Glutamatergic neuron (in vitro differentiated cells): ENCODE results near the gene HACL1. TPM values are rescaled to one million over a fixed set of nuclear protein-coding genes. Genes with fewer than 3 reads are reported as not detected.

Experiments
- DNase-seq: peaks from one replicate; pipeline ENCODE4 v3.0.0; 2022
- H3K27ac Mint-ChIP-seq: one replicate; pipeline ENCODE4 v1.8.0; 2020; ENCODE audit warnings: mild to moderate bottlenecking, mixed read lengths, inconsistent platforms; ENCODE audit not compliant: unreplicated experiment
- H3K27me3 Mint-ChIP-seq: one replicate; pipeline ENCODE4 v1.8.0; 2020; ENCODE audit warnings: mild to moderate bottlenecking, moderate library complexity, mixed read lengths, inconsistent platforms; ENCODE audit not compliant: unreplicated experiment
- H3K36me3 Mint-ChIP-seq: one replicate; pipeline ENCODE4 v1.8.0; 2020; ENCODE audit warnings: mild to moderate bottlenecking, mixed read lengths, inconsistent platforms; ENCODE audit not compliant: unreplicated experiment
- H3K4me1 Mint-ChIP-seq: one replicate; pipeline ENCODE4 v1.8.0; 2020; ENCODE audit warnings: mild to moderate bottlenecking, low read depth, mixed read lengths, inconsistent platforms; ENCODE audit not compliant: unreplicated experiment
- H3K4me3 Mint-ChIP-seq: one replicate; pipeline ENCODE4 v1.8.0; 2020; ENCODE audit warnings: mild to moderate bottlenecking, mixed read lengths, inconsistent platforms; ENCODE audit not compliant: unreplicated experiment
- H3K9me3 Mint-ChIP-seq: one replicate; pipeline ENCODE4 v1.8.0; 2020; ENCODE audit warnings: mild to moderate bottlenecking, moderate library complexity, mixed read lengths, inconsistent platforms; ENCODE audit not compliant: unreplicated experiment
- total RNA-seq: library from RNA; stranded (reverse); fragmentation: NEBNext Ultra II Directional; extraction: Animal tissue kit (Norgen Biotek cat#: 25700); gene quantifications from one replicate; pipeline ENCODE4 v1.2.1, GENCODE V29; 2021; ENCODE audit not compliant: unreplicated experiment
- TF ChIP-seq, protein P1 (sequence below): fragments of 200-600 bp; sonication (generic); IDR thresholded peaks from one replicate; pipeline ENCODE4 v1.5.0; 2021; ENCODE audit not compliant: partially characterized antibody, unreplicated experiment

Gene HACL1
- total RNA-seq, 1 donor from 2014 or later, result 19.0 TPM

DNA sequence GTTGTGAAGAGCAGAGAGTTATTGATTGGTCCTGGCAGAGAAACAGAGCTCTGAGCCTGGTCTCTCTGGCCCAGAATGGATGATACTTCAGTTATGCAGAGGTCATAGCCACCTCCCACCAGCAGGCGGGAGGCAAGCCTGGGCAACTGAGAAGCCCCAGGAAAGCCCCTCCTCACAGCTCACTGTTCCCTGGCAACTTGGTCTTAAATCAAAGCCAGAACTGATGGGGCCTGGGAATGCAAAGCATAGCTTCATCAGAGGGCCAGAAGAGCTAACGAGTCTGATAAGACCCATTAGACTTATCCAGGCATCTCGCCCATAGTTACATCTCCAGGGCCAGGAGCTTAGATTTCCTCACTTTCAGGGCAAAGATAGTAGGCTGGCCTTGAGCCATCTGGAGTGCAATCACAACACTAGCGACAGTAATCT is 74.3 kb downstream of the HACL1 start:
- Mint-ChIP-seq H3K4me3 (no peak overlapping the region), H3K9me3 (no peaks in the 10 kb centered on the region), H3K27ac (no peak overlapping the region), H3K27me3 (peaks cover 2% of the 10 kb centered on the region), H3K36me3 (no peaks in the 10 kb centered on the region), H3K4me1 (no peaks in the 10 kb centered on the region)
- peak; percentile 55 for DNase-seq
- TF ChIP-seq, protein P1, sequence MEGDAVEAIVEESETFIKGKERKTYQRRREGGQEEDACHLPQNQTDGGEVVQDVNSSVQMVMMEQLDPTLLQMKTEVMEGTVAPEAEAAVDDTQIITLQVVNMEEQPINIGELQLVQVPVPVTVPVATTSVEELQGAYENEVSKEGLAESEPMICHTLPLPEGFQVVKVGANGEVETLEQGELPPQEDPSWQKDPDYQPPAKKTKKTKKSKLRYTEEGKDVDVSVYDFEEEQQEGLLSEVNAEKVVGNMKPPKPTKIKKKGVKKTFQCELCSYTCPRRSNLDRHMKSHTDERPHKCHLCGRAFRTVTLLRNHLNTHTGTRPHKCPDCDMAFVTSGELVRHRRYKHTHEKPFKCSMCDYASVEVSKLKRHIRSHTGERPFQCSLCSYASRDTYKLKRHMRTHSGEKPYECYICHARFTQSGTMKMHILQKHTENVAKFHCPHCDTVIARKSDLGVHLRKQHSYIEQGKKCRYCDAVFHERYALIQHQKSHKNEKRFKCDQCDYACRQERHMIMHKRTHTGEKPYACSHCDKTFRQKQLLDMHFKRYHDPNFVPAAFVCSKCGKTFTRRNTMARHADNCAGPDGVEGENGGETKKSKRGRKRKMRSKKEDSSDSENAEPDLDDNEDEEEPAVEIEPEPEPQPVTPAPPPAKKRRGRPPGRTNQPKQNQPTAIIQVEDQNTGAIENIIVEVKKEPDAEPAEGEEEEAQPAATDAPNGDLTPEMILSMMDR, result peak; percentile 66

DNA sequence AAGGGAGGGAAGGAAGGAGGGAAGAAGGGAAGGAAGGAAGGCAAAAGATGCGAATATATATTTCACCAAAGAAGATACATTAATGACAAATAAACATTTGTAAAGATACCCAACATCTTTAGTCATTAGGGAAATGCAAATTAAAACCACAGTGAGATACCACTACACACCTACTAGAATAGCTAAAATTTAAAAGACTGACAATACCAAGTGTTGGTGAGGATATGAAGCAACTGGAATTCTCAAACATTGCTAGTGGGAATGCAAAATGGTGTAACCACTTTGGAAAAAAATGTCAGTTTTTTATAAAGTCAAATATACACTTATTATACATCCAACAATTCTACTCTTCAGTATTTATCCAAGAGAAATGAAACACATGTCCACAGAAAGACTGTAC is 75.6 kb downstream of the HACL1 start:
- DNase-seq, result no peak
- Mint-ChIP-seq H3K36me3 (no peaks in the 10 kb centered on the region), H3K27me3 (peaks cover 2% of the 10 kb centered on the region), H3K4me1 (peaks cover 5% of the 10 kb centered on the region), H3K27ac (no peak overlapping the region), H3K9me3 (no peaks in the 10 kb centered on the region), H3K4me3 (no peak overlapping the region)
- TF ChIP-seq, protein P1, result no peak

DNA sequence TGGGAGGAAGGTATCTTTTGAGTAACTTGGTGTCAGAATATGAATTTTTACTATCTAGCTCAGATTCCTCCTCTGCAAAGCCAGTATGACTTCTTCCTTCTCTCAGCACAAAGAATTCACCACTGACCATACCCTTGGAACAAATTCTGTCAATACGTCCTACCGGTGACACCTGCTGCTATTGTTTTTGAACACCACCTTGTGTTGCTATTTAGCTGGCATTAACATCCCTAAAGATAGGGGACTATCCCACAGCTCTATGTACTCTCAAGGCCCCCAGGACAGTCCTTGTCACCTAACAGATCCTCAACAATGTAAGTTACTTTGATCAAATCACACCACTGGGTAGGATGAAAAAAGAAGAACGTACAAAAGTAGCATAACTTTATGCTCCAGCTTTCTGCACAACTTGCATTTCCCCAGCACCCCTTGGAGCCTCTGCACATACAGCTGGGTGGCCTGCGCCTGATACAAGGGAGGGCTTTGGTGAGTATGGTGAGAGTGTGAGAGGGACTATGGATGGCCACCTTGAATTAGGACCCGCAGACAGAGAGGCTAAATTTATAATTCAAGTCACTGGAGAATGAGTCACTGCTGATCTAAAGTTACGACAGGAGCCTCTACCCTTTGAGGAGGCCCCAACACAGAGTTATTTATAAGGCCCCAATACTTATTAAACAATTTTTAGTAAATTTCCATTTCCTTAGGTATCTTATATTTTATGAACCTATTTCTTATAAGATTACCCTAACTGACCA is 77.5 kb downstream of the HACL1 start:
- DNase-seq, result no peak
- Mint-ChIP-seq H3K4me1 (peaks cover 5% of the 10 kb centered on the region), H3K4me3 (no peak overlapping the region), H3K36me3 (no peaks in the 10 kb centered on the region), H3K27ac (no peak overlapping the region), H3K9me3 (no peaks in the 10 kb centered on the region), H3K27me3 (peaks cover 2% of the 10 kb centered on the region)
- TF ChIP-seq, protein P1, result no peak

- Mint-ChIP-seq H3K9me3 (no peaks in the 10 kb centered on the region), H3K4me1 (peaks cover 5% of the 10 kb centered on the region), H3K4me3 (no peak overlapping the region), H3K27me3 (peaks cover 2% of the 10 kb centered on the region), H3K27ac (no peak overlapping the region), H3K36me3 (no peaks in the 10 kb centered on the region)
- no peak for DNase-seq
- TF ChIP-seq, protein P1, result no peak
These were observed 79.4 kb downstream of the HACL1 start for GRCh38 chr3:15522016-15522415.

DNA sequence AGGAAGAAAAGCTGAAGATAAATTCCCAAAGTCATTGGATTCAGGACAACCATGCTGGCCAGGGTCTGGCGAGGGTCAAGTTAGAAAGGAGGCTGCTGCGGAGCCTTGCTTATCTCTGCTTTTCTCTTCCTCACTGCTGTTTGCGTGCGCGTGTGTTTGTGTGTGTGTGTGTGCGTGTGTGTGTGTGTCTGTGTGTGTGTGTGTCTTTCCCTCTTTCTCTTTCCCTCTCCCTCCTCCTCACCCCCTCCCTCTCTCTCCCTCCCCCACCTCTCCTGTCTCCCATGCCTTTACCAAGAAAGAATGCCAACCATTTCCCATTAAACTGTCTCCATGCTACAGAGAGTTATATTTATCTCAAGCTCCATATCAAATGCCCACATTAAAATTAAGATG is 79.8 kb downstream of the HACL1 start, which contains the start of gene COLQ:
Gene COLQ, minus strand, starts transcription at position 134 of the 393 bp plus-strand sequence. Its CDS starts 81 bp downstream, at position 53.
- peaks cover 5% of the 10 kb centered on the region for H3K4me1 Mint-ChIP-seq
- no peak within 1 kb of the TSS for H3K27ac Mint-ChIP-seq
- no peaks in the 10 kb centered on the region for H3K36me3 Mint-ChIP-seq
- no peak for DNase-seq
- TF ChIP-seq, protein P1, result no peak
- H3K27me3 Mint-ChIP-seq, result peaks cover 2% of the 10 kb centered on the region
- no peaks in the 10 kb centered on the region for H3K9me3 Mint-ChIP-seq
- H3K4me3 Mint-ChIP-seq, result no peak within 1 kb of the TSS
